Loucy (cell line): ENCODE measurements around the gene STOM.

ENCODE experiments used
- EZH2phosphoT487 ChIP-seq: fragments of 200-600 bp; IDR thresholded peaks from 2 replicates; pipeline ENCODE4 v1.6.1; 2018; ENCODE audit warnings: antibody characterized with exemption, mild to moderate bottlenecking, moderate library complexity, borderline replicate concordance
- TF ChIP-seq, protein P1 (sequence below): fragments of 200-600 bp; sonication (generic); conservative IDR thresholded peaks from 2 replicates; pipeline ENCODE4 v1.5.1; 2014; ENCODE audit warnings: mild to moderate bottlenecking, antibody characterized with exemption, low read length

DNA sequence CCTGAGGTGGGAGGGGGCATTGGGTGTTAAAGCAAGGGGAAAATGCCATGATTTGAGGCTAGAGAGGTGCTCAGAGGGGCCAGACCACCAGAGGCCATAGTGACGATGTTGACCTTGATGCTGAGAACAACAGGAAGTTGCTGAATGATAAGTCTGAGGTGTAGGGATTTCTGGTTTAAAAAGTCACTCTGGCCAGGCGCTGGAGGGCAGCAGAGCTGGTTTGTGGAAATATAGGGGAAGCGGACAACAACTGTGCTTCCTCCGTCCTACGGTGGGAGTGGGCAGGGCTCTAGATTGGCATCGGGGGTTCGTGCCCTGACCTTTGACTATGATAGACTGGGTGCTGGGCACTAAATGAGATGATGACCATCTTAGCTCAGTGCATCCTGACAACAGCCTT lies 44.7 kb downstream of the STOM start:
- TF ChIP-seq, protein P1, sequence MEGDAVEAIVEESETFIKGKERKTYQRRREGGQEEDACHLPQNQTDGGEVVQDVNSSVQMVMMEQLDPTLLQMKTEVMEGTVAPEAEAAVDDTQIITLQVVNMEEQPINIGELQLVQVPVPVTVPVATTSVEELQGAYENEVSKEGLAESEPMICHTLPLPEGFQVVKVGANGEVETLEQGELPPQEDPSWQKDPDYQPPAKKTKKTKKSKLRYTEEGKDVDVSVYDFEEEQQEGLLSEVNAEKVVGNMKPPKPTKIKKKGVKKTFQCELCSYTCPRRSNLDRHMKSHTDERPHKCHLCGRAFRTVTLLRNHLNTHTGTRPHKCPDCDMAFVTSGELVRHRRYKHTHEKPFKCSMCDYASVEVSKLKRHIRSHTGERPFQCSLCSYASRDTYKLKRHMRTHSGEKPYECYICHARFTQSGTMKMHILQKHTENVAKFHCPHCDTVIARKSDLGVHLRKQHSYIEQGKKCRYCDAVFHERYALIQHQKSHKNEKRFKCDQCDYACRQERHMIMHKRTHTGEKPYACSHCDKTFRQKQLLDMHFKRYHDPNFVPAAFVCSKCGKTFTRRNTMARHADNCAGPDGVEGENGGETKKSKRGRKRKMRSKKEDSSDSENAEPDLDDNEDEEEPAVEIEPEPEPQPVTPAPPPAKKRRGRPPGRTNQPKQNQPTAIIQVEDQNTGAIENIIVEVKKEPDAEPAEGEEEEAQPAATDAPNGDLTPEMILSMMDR = no peak
- no peak for TF ChIP-seq EZH2phosphoT487
